ENCODE results near the gene TMEM218. TPM values are rescaled to one million over a fixed set of nuclear protein-coding genes. Genes with fewer than 3 reads are reported as not detected.

The TMEM218 gene
- total RNA-seq, 1 experiment from 2014 or later: 17.9 TPM

- H3K36me3 ChIP-seq (ENCODE audit: control insufficient read depth in 1 of 2, insufficient read depth in 2 of 2, low read length in 2 of 2): peaks cover 0 to 8% of the 10 kb centered on the region in 2 experiments; a peak in 1 of 4 replicates
- H3K4me1 ChIP-seq (ENCODE audit: control insufficient read depth in 1 of 2, insufficient read depth in 2 of 2, low read length in 2 of 2): no peaks in the 10 kb centered on the region
- ChIA-PET POLR2A (no interaction called here), RAD21 (ENCODE audit: low non-redundant PET in 1 of 2, low total read pairs in 2 of 2, uncharacterized antibody in 2 of 2, unreplicated experiment in 2 of 2) (no interaction called here), CTCF (no interaction called here)
- no peak for TF ChIP-seq EZH2phosphoT487 (IDR thresholded peaks at IDR 0.05; ENCODE audit: borderline replicate concordance)
- TF ChIP-seq POLR2A (IDR thresholded peaks at IDR 0.05; ENCODE audit: borderline replicate concordance, extremely low read depth, insufficient read depth, insufficient read length): no peak
- no peak for TF ChIP-seq SP1 (IDR thresholded peaks at IDR 0.05; ENCODE audit: low read depth)
- TF ChIP-seq REST (IDR thresholded peaks at IDR 0.05; ENCODE audit: low read depth): no peak
- TF ChIP-seq EGR1 (IDR thresholded peaks at IDR 0.05; ENCODE audit: low read depth): no peak
- TF ChIP-seq SRF (IDR thresholded peaks at IDR 0.05; ENCODE audit: low read depth): no peak
- no peak for TF ChIP-seq YY1 (IDR thresholded peaks at IDR 0.05; ENCODE audit: extremely low read depth, insufficient replicate concordance, low read depth, low read length)
- TF ChIP-seq ZBTB33 (IDR thresholded peaks at IDR 0.05; ENCODE audit: extremely low read depth, insufficient replicate concordance, low read length): no peak
- TF ChIP-seq RAD21 (IDR thresholded peaks at IDR 0.05; ENCODE audit: low read depth): no peak
- no peak for TF ChIP-seq CEBPB (IDR thresholded peaks at IDR 0.05; ENCODE audit: low read depth)
- no peak for TF ChIP-seq ATF3 (IDR thresholded peaks at IDR 0.05)
- ATAC-seq (no peak), DNase-seq (ENCODE audit: low read depth, low spot score) (no peak)
- no peaks in the 10 kb centered on the region for H4K20me1 ChIP-seq (ENCODE audit: insufficient read depth)
- peaks cover 15% of the 10 kb centered on the region; the same call in 1 of the 2 replicates for H3K79me2 ChIP-seq (ENCODE audit: insufficient read depth, low read length)
- no peaks in the 10 kb centered on the region for H3K9me2 ChIP-seq (ENCODE audit: insufficient read depth)
- no peak overlapping the region for H3K4me3 ChIP-seq (replicated peaks in 1 of 2; ENCODE audit: low read depth in 1 of 2, low read length in 2 of 2)
- H3K9me3 ChIP-seq (ENCODE audit: control insufficient read depth in 1 of 2, insufficient read depth in 1 of 2, low read depth in 1 of 2, low read length in 2 of 2): no peaks in the 10 kb centered on the region
- no peaks in the 10 kb centered on the region for H3K27me3 ChIP-seq (ENCODE audit: insufficient read depth, low read length)
- no peak overlapping the region for H3K27ac ChIP-seq (ENCODE audit: low read depth, low read length)
- H2AFZ ChIP-seq (ENCODE audit: low read depth, low read length, poor library complexity, severe bottlenecking): no peak overlapping the region
- BruUV-seq (replicated peaks): no TSS peak
- no peak overlapping the region for H3K9ac ChIP-seq (ENCODE audit: low read length)
- intact Hi-C loops (cut with micrococcal nuclease): no loop called here
- no peak overlapping the region for H3K4me2 ChIP-seq (ENCODE audit: low read length)
Measured at GRCh38 chr11:125102510-125102909, 8.9 kb downstream of the TMEM218 start.

Data from HCT116 (cell line).